Measurements from ENCODE around the gene ZNF710.
A peak's percentile ranks its signal among the peaks of the same experiment; 100 is the strongest.

Gene ZNF710

DNA sequence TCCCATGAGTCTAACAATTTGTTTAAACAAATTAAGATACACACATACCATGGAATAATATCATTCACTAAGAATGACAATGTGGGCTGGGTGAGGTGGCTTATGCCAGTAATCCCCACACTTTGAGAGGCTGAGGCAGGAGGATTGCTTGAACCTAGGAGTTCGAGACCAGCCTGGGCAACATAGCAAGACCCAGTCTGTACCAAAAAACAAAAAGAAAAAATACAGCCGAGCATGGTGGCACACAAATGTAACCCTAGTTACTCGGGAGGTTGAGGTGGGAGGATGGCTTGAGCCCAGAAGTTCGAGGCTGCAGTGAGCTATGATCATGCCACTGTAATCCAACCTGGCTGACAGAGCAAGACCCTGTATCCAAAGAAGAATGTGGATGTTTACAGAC is 4.0 kb upstream of the ZNF710 start:
- H3K9me3 ChIP-seq (ENCODE audit: insufficient read depth, low read depth, low read length): no peaks in the 10 kb centered on the region
- no peaks in the 10 kb centered on the region for H3K36me3 ChIP-seq (ENCODE audit: insufficient read depth, low read length)
- H3K27me3 ChIP-seq (ENCODE audit: insufficient read depth, low read length): no peaks in the 10 kb centered on the region
- 92% methylated on average over 4 of the region's 4 CpGs for WGBS
- no peak overlapping the region for H3K4me3 ChIP-seq (ENCODE audit: low read length)
- peaks cover 18% of the 10 kb centered on the region; the same call in 1 of the 2 replicates for H3K4me1 ChIP-seq (ENCODE audit: insufficient read depth, low read length)
- no peak overlapping the region for H3K9ac ChIP-seq (ENCODE audit: low read depth, low read length)
- H3K27ac ChIP-seq (ENCODE audit: low read depth, low read length): no peak overlapping the region

DNA sequence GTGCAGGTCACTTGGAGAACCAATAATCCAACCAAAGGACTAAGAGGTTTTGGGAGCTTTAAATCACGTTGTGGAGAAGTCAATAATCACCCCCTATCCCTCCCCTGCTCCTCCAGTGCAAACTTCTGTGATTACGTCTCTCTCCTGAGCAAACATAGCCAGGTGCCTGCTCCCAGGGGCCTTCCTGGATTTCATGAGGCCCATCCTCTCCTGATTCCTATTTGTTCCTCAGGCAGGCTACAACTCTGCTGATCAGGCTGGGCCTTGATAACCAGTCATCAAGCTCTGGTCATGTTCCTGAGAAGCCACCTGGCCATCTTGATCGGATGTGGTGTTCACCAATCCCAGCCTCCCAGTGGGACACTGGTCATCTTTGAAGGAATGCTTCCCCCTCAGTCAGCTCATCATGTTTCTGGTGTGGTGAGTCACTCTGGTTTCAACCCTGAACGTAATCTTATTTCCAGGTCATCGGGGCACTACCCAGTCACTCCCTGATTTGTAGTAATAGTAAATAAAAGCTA is 2.9 kb upstream of the ZNF710 start:
- Histone ChIP-seq H3K36me3 (ENCODE audit: insufficient read depth, low read length) (no peaks in the 10 kb centered on the region), H3K27ac (ENCODE audit: low read depth, low read length) (no peak overlapping the region), H3K27me3 (ENCODE audit: insufficient read depth, low read length) (0 out of 2 replicates have a peak, but pooled peaks cover under 1% of the 10 kb centered on the region), H3K9me3 (ENCODE audit: insufficient read depth, low read depth, low read length) (no peaks in the 10 kb centered on the region), H3K4me1 (ENCODE audit: insufficient read depth, low read length) (peaks cover 18% of the 10 kb centered on the region; the same call in 1 of the 2 replicates), H3K4me3 (ENCODE audit: low read length) (no peak overlapping the region), H3K9ac (ENCODE audit: low read depth, low read length) (no peak overlapping the region)
- 83% methylated on average over 5 of the region's 5 CpGs for WGBS

DNA sequence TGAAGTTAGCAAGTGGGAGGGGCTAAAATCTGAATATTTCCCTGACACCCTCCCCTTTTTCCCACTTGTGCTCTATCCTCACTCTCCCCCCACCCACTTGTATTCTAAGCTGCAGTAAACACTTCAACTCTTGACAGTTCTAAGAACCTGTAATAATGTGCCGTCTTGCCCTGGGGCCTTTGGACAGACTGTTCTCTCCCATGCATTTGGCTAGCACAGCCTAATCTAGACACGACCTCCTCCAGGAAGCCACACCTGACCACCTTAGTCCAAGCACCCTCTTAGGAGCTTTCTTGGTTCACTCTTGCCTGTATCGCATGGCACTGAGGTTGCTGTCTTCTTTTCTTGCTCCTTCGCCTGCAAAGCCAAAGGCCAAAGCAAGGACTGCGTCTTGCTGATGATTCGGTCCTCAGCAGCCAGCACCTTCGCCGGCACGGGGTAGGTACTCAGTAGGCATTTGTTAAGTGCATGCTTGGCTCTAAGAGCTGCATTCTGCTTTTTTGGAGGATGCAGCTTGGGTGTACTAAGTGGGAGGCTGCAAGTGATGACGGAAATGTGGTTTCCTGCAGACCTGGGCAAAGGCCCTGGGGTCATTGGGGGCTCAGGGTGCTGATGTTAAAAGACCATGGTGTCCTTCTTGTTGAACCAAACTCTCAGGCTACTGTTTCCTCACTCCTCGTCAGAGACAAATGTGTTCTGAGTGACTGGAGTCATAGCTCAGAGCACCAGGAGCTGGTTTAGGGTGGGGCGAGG is 2.0 kb upstream of the ZNF710 start:
- Histone ChIP-seq H3K9me3 (ENCODE audit: insufficient read depth, low read depth, low read length) (no peaks in the 10 kb centered on the region), H3K27me3 (ENCODE audit: insufficient read depth, low read length) (0 out of 2 replicates have a peak, but pooled peaks cover 5% of the 10 kb centered on the region), H3K36me3 (ENCODE audit: insufficient read depth, low read length) (no peaks in the 10 kb centered on the region), H3K4me1 (ENCODE audit: insufficient read depth, low read length) (peaks cover 19% of the 10 kb centered on the region), H3K9ac (ENCODE audit: low read depth, low read length) (no peak overlapping the region), H3K4me3 (ENCODE audit: low read length) (peak overlapping the region; percentile 62), H3K27ac (ENCODE audit: low read depth, low read length) (no peak overlapping the region; the same call in 1 of the 2 replicates)
- 66% methylated on average over 12 of the region's 12 CpGs for WGBS

DNA sequence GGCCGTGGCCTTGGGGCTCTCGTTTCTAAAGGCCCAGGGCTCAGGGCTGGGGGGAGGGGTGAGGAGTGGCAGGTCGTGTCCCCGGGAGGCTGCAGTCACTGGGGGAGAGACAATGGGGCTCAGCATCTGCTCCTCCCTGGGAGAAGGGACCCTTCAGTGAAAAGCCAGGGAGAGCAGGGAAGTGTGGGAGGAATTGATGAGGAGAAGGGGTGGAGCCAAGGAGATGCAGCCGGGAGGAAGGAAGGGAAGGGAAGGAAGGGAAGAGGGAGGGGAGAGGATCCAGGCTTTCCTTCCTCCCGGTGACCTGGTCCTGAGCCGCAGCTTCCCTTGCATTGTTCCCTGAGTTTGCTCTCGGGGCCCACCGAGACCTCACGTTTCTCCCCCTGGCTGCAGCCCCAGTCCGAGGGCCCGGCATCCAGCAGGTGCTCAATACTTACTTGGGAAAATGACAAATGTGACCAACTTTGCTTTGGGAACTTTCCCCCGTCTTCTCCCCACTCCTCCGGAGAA is 1.4 kb upstream of the ZNF710 start:
- Histone ChIP-seq H3K27me3 (ENCODE audit: insufficient read depth, low read length) (0 out of 2 replicates have a peak, but pooled peaks cover 5% of the 10 kb centered on the region), H3K27ac (ENCODE audit: low read depth, low read length) (peak overlapping the region; percentile 59), H3K9me3 (ENCODE audit: insufficient read depth, low read depth, low read length) (no peaks in the 10 kb centered on the region), H3K36me3 (ENCODE audit: insufficient read depth, low read length) (no peaks in the 10 kb centered on the region), H3K4me1 (ENCODE audit: insufficient read depth, low read length) (peaks cover 25% of the 10 kb centered on the region), H3K4me3 (ENCODE audit: low read length) (peak overlapping the region; percentile 62), H3K9ac (ENCODE audit: low read depth, low read length) (peak overlapping the region; percentile 64)
- WGBS: 4% methylated on average over 14 of the region's 14 CpGs

DNA sequence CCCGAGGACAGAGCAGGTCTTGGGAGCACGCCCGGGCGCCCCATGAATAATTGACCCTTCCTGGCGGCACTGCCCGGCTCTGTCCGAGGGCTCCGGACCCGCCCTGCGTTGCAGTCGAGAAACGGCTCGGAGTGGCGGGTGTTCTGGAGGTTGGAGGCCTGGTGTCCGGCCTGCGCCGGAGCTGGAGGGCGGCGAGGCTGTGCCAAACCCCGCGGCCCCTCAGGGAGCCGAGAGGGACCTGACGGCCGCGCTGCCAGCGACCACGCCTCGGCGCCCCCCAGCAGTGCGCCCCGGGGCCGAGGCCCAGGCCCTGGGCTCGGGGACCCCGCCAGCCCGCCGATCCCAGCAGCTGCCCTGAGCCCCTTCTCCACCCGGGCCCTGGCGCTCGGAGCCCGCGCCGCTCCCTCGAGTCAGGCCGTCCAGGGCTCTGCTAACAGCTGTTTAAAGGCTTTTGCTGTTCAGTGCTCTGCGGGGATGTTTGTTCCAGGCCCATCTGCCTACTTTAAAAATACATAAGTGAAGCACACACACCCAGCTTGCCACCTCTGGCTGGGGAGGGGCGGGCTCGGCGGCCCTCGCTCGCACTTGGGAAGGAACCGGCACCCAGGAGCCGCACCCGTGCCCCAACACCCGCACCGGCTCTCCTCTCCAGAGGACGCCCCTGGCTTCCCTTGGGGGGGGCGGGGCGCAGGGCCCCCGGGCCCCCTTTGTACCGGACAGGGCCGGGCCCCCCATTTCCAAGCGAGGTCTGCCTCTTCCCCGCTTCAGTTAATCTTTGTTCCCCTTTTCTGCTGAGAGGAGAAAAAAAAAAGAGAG is 730 bp upstream of the ZNF710 start:
- no peaks in the 10 kb centered on the region for H3K36me3 ChIP-seq (ENCODE audit: insufficient read depth, low read length)
- 0 out of 2 replicates have a peak, but pooled peaks cover 5% of the 10 kb centered on the region for H3K27me3 ChIP-seq (ENCODE audit: insufficient read depth, low read length)
- peak overlapping the region; percentile 62 for H3K4me3 ChIP-seq (ENCODE audit: low read length)
- peaks cover 31% of the 10 kb centered on the region for H3K4me1 ChIP-seq (ENCODE audit: insufficient read depth, low read length)
- peak overlapping the region; percentile 64 for H3K9ac ChIP-seq (ENCODE audit: low read depth, low read length)
- WGBS: under 1% methylated on average over 61 of the region's 63 CpGs
- H3K9me3 ChIP-seq (ENCODE audit: insufficient read depth, low read depth, low read length): no peaks in the 10 kb centered on the region
- H3K27ac ChIP-seq (ENCODE audit: low read depth, low read length): peak overlapping the region; percentile 59

DNA sequence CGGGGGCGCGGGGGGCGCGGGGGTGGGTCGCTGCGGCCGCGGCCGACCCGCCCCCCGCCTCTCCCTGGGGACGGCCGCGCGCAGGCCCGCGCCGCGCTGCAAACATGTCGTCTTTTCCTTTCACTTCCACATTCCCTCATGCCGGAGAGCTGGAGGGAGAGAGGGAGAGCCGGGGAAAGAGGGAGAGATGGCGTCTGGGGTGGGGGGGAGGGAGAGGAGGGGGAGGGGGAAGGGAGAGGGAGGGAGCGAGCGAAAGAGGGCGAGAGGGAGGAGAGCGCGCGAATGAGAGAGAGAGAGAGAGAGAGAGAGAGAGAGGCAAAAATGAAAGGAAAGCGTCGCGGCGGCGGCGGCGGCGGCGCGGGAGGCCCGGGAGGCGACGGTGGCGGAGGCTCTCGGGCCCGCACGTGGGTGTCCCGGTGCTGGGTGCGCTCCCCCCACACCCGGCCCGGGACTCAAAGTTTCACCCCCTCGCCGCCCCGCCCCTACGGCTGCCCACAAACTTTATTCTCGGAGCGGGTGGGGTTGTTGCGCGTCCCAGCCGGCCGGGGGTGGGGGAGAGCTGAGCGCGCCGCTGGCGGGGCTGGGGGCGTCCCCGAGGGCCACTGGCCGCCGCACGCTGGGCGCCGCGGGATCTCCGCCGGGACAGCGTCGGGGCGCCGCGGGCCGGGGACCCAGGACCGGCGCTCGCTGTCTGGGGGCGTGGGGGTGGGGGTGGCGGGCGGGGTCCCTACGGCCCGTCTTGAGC is 731 bp downstream of the ZNF710 start:
- Histone ChIP-seq H3K27me3 (ENCODE audit: insufficient read depth, low read length) (0 out of 2 replicates have a peak, but pooled peaks cover 5% of the 10 kb centered on the region), H3K27ac (ENCODE audit: low read depth, low read length) (peak overlapping the region; percentile 77; the same call in 1 of the 2 replicates), H3K9me3 (ENCODE audit: insufficient read depth, low read depth, low read length) (no peaks in the 10 kb centered on the region), H3K36me3 (ENCODE audit: insufficient read depth, low read length) (no peaks in the 10 kb centered on the region), H3K4me1 (ENCODE audit: insufficient read depth, low read length) (peaks cover 40% of the 10 kb centered on the region), H3K4me3 (ENCODE audit: low read length) (peak overlapping the region; percentile 80), H3K9ac (ENCODE audit: low read depth, low read length) (peak overlapping the region; percentile 45; the same call in 1 of the 2 replicates)
- WGBS: under 1% methylated on average over 74 of the region's 89 CpGs

DNA sequence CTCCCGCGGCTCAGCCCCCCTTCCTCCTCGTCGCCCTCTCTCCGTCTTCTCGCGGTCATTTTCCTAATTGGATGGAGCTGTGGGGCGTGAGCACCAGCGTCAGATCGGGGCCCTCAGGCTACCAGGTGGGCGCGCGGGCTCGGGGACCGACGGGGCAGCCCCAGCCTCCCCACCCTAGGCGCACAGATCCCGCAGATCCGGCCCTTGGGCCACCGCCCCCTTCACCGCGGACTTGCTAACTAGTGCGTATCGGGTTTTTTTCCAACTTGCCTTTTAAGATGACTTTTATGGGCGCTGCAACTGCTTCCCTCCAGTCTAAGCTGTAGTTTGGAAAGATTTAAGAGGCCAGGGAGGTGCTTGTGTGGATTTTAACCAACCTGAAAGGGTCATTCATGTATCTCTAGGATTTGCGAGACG is 1.3 kb downstream of the ZNF710 start:
- Histone ChIP-seq H3K4me3 (ENCODE audit: low read length) (peak overlapping the region; percentile 80), H3K27ac (ENCODE audit: low read depth, low read length) (peak overlapping the region; percentile 50; the same call in 1 of the 2 replicates), H3K9me3 (ENCODE audit: insufficient read depth, low read depth, low read length) (no peaks in the 10 kb centered on the region), H3K27me3 (ENCODE audit: insufficient read depth, low read length) (0 out of 2 replicates have a peak, but pooled peaks cover 5% of the 10 kb centered on the region), H3K4me1 (ENCODE audit: insufficient read depth, low read length) (peaks cover 41% of the 10 kb centered on the region), H3K36me3 (ENCODE audit: insufficient read depth, low read length) (no peaks in the 10 kb centered on the region), H3K9ac (ENCODE audit: low read depth, low read length) (peak overlapping the region; percentile 79)
- 1% methylated on average over 27 of the region's 27 CpGs for WGBS

DNA sequence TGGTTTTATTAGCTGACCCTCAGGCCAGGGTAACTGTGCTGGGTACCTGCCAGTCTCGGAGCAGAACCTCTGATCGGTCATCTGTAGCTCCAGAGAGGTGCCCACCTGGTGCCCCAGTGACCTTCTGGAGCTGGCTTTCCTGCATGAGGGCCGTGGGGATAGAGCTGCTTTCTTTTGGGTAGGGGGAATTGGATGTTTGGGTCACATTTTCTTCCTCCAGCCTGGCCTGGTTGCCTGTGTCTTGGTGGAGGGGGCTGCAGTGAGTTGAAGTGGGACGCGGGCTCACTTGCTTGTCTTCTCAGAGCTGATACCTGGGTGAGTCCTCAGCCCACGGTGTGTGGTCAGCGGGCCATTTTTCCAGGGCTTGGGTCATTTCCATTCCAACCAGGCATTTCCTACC is 2.6 kb downstream of the ZNF710 start:
- no peaks in the 10 kb centered on the region for H3K36me3 ChIP-seq (ENCODE audit: insufficient read depth, low read length)
- no peaks in the 10 kb centered on the region for H3K9me3 ChIP-seq (ENCODE audit: insufficient read depth, low read depth, low read length)
- 0 out of 2 replicates have a peak, but pooled peaks cover 5% of the 10 kb centered on the region for H3K27me3 ChIP-seq (ENCODE audit: insufficient read depth, low read length)
- H3K4me1 ChIP-seq (ENCODE audit: insufficient read depth, low read length): peaks cover 34% of the 10 kb centered on the region
- no peak overlapping the region for H3K9ac ChIP-seq (ENCODE audit: low read depth, low read length)
- H3K27ac ChIP-seq (ENCODE audit: low read depth, low read length): no peak overlapping the region
- H3K4me3 ChIP-seq (ENCODE audit: low read length): peak overlapping the region; percentile 10; the same call in 1 of the 2 replicates
- WGBS: 83% methylated on average over 7 of the region's 7 CpGs

DNA sequence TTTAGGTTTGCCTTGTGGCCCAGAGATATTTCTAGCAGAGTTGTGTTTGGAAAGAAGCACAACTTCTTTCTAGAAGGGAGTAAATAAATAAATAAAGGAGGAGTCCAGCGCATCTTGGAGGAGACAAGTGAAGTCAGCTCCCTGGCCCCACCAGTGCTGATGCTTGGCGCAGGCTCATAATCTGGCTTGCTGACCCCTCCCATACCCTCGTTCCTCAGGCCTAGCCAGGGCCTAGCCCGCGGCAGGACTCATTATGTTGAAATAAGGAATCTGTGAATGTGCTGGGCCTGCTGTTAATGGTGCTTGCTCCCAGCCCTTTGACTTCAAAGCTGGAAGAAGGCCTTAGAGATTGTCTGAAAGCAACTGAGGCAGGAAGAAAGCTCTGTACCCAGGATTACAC is 3.1 kb downstream of the ZNF710 start:
- Histone ChIP-seq H3K36me3 (ENCODE audit: insufficient read depth, low read length) (no peaks in the 10 kb centered on the region), H3K4me3 (ENCODE audit: low read length) (peak overlapping the region; percentile 10; the same call in 1 of the 2 replicates), H3K9ac (ENCODE audit: low read depth, low read length) (no peak overlapping the region), H3K27ac (ENCODE audit: low read depth, low read length) (no peak overlapping the region), H3K27me3 (ENCODE audit: insufficient read depth, low read length) (0 out of 2 replicates have a peak, but pooled peaks cover 5% of the 10 kb centered on the region), H3K4me1 (ENCODE audit: insufficient read depth, low read length) (peaks cover 29% of the 10 kb centered on the region), H3K9me3 (ENCODE audit: insufficient read depth, low read depth, low read length) (no peaks in the 10 kb centered on the region)
- WGBS: 47% methylated on average over 5 of the region's 5 CpGs

DNA sequence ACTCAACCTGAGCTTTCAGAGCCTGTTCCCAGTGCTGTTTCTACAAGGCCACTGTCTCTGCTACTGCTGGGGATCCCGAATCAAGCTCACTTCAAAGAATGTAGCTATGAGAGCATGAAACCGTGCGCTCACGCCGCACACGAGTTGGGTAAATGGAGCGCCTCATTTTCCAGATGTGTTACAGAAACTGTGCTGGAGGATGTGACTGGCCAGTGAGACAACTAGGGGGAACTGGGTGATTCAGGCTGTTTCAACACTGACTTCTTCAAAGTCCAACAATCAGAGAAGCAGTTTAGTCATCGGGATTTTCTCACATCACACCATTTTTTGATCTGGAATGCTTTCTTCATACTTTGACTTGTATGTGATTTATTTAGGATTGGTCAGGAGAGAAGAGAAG is 3.5 kb downstream of the ZNF710 start:
- Histone ChIP-seq H3K27ac (ENCODE audit: low read depth, low read length) (no peak overlapping the region), H3K27me3 (ENCODE audit: insufficient read depth, low read length) (0 out of 2 replicates have a peak, but pooled peaks cover 5% of the 10 kb centered on the region), H3K4me1 (ENCODE audit: insufficient read depth, low read length) (peaks cover 27% of the 10 kb centered on the region), H3K4me3 (ENCODE audit: low read length) (peak overlapping the region; percentile 10; the same call in 1 of the 2 replicates), H3K36me3 (ENCODE audit: insufficient read depth, low read length) (no peaks in the 10 kb centered on the region), H3K9me3 (ENCODE audit: insufficient read depth, low read depth, low read length) (no peaks in the 10 kb centered on the region), H3K9ac (ENCODE audit: low read depth, low read length) (no peak overlapping the region)
- 84% methylated on average over 8 of the region's 8 CpGs for WGBS
